ENCODE measurements around the gene TBX4. TPM values are rescaled to one million over a fixed set of nuclear protein-coding genes. Genes with fewer than 3 reads are reported as not detected.

TBX4 gene
- total and polyA plus RNA-seq, 2 of the 13 experiments (the other 11 are each of a cell fraction or from before 2014, with no cell fraction given): 0.11 to 1.1 TPM

DNA sequence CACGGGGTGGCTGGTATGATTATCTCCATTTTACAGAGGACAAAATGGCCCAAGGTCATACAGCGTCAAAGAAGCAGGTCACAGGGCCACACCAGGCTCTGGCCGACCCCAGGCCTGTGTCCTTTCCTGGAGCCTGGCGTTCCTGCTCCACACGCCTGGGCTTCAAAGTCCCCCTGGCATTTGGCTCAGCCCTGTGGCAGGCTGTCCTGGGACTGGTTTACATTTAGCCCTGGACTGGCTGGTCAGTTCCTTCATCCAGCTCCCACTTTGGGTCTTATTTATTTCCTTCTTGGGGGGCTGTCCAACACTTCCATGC is 37.3 kb upstream of the TBX4 start:
- H3K4me2 ChIP-seq (ENCODE audit: low read depth, low read length): peak overlapping the region; percentile 91
- intact Hi-C loops (cut with micrococcal nuclease; ENCODE audit: unreplicated experiment) (loop anchor here (5.0 kb wide), 1 partner anchor 422 kb away; no protein-coding TSS in a partner anchor), in situ Hi-C loops (cut with HindIII; ENCODE audit: extremely low pct_ligation_motif_present, low pct_unique_long_range_greater_than_20kb) (loop anchor here (5.0 to 10.0 kb wide), 3 partner anchors 77 to 420 kb away; no protein-coding TSS in a partner anchor)
- H3K4me3 ChIP-seq (replicated peaks in 1 of 3; ENCODE audit: insufficient read depth in 1 of 3, low read depth in 2 of 3, low read length in 3 of 3): no peak overlapping the region
- POLR2A ChIA-PET: interaction anchor here (0.6 to 1.1 kb wide), 2 partner anchors 15 to 1427 kb away, joined by 3 to 6 read pairs; partner anchors contain the start of gene TBX2
- H3K27ac ChIP-seq (ENCODE audit: extremely low read length, insufficient read depth, low read length): no peak overlapping the region
- no peaks in the 10 kb centered on the region for H3K79me2 ChIP-seq (ENCODE audit: insufficient read depth, low read length)
- DNase-seq (ENCODE audit: low spot score) (no peak), ATAC-seq (no peak), FAIRE-seq (no peak)
- 59% methylated on average over 5 of the region's 5 CpGs for WGBS (ENCODE audit: low lambda C conversion rate)
- H3K27me3 ChIP-seq (ENCODE audit: control insufficient read depth in 1 of 2, insufficient read depth in 2 of 2, low read length in 2 of 2): no peaks in the 10 kb centered on the region
- BruUV-seq (replicated peaks): no TSS peak
- H3K9ac ChIP-seq (ENCODE audit: insufficient read depth, low read depth, low read length): no peak overlapping the region
- H3K36me3 ChIP-seq (replicated peaks in 1 of 2; ENCODE audit: control insufficient read depth in 1 of 2, insufficient read depth in 2 of 2, low read length in 2 of 2): no peaks in the 10 kb centered on the region
- peaks cover 64% of the 10 kb centered on the region for H3K4me1 ChIP-seq (ENCODE audit: insufficient read depth, low read length)
- no peak overlapping the region for H2AFZ ChIP-seq (ENCODE audit: low read length)
- H4K20me1 ChIP-seq (ENCODE audit: insufficient read depth, low read length): no peaks in the 10 kb centered on the region
- H3K9me3 ChIP-seq (ENCODE audit: low read length): no peaks in the 10 kb centered on the region
- CTCF ChIA-PET (ENCODE audit: low intra/inter-chr PET ratio, low total read pairs): interaction anchor here (1.0 kb wide), 1 partner anchor 135 kb away, joined by 3 read pairs; no protein-coding TSS in a partner anchor
- TF ChIP-seq MLLT10 (CRISPR knock-in tag; IDR thresholded peaks at IDR 0.05): no peak
- no peak for TF ChIP-seq SAFB2 (CRISPR knock-in tag; IDR thresholded peaks at IDR 0.05; ENCODE audit: borderline replicate concordance, low read depth)
- 0 out of 2 replicates have a peak, but pooled peaks have one; percentile 10 for TF ChIP-seq PHF8 (CRISPR knock-in tag; IDR thresholded peaks at IDR 0.05)
- no peak for TF ChIP-seq NCOA1 (CRISPR knock-in tag; IDR thresholded peaks at IDR 0.05)
- no peak for TF ChIP-seq MBD4 (IDR thresholded peaks at IDR 0.05; ENCODE audit: borderline replicate concordance, low read length)
- TF ChIP-seq, protein P1, sequence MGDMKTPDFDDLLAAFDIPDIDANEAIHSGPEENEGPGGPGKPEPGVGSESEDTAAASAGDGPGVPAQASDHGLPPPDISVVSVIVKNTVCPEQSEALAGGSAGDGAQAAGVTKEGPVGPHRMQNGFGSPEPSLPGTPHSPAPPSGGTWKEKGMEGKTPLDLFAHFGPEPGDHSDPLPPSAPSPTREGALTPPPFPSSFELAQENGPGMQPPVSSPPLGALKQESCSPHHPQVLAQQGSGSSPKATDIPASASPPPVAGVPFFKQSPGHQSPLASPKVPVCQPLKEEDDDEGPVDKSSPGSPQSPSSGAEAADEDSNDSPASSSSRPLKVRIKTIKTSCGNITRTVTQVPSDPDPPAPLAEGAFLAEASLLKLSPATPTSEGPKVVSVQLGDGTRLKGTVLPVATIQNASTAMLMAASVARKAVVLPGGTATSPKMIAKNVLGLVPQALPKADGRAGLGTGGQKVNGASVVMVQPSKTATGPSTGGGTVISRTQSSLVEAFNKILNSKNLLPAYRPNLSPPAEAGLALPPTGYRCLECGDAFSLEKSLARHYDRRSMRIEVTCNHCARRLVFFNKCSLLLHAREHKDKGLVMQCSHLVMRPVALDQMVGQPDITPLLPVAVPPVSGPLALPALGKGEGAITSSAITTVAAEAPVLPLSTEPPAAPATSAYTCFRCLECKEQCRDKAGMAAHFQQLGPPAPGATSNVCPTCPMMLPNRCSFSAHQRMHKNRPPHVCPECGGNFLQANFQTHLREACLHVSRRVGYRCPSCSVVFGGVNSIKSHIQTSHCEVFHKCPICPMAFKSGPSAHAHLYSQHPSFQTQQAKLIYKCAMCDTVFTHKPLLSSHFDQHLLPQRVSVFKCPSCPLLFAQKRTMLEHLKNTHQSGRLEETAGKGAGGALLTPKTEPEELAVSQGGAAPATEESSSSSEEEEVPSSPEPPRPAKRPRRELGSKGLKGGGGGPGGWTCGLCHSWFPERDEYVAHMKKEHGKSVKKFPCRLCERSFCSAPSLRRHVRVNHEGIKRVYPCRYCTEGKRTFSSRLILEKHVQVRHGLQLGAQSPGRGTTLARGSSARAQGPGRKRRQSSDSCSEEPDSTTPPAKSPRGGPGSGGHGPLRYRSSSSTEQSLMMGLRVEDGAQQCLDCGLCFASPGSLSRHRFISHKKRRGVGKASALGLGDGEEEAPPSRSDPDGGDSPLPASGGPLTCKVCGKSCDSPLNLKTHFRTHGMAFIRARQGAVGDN (CRISPR knock-in tag; IDR thresholded peaks at IDR 0.05): 0 out of 2 replicates have a peak, but pooled peaks have one; percentile 20
- TF ChIP-seq ZNF567 (CRISPR knock-in tag; IDR thresholded peaks at IDR 0.05; ENCODE audit: borderline replicate concordance): no peak
- TF ChIP-seq, protein P2, sequence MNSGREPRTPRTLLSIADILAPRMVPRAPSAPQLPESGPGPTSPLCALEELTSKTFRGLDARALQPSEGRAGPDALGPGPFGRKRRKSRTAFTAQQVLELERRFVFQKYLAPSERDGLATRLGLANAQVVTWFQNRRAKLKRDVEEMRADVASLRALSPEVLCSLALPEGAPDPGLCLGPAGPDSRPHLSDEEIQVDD (CRISPR knock-in tag; IDR thresholded peaks at IDR 0.05; ENCODE audit: borderline replicate concordance): 0 out of 2 replicates have a peak, but pooled peaks have one; percentile 44
- TF ChIP-seq HNF4G (IDR thresholded peaks at IDR 0.05; ENCODE audit: borderline replicate concordance, low read depth, low read length): no peak
- no peak for TF ChIP-seq HNF4G (CRISPR knock-in tag; IDR thresholded peaks at IDR 0.05; ENCODE audit: borderline replicate concordance, low read depth)
- TF ChIP-seq, protein P3, sequence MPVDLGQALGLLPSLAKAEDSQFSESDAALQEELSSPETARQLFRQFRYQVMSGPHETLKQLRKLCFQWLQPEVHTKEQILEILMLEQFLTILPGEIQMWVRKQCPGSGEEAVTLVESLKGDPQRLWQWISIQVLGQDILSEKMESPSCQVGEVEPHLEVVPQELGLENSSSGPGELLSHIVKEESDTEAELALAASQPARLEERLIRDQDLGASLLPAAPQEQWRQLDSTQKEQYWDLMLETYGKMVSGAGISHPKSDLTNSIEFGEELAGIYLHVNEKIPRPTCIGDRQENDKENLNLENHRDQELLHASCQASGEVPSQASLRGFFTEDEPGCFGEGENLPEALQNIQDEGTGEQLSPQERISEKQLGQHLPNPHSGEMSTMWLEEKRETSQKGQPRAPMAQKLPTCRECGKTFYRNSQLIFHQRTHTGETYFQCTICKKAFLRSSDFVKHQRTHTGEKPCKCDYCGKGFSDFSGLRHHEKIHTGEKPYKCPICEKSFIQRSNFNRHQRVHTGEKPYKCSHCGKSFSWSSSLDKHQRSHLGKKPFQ (CRISPR knock-in tag; IDR thresholded peaks at IDR 0.05; ENCODE audit: insufficient replicate concordance): no peak
- TF ChIP-seq ETV5 (CRISPR knock-in tag; IDR thresholded peaks at IDR 0.05; ENCODE audit: borderline replicate concordance): no peak
- TF ChIP-seq IKZF4 (CRISPR knock-in tag; IDR thresholded peaks at IDR 0.05; ENCODE audit: borderline replicate concordance, low read depth, not compliant biosample characterization): peak; percentile 17
- 0 out of 2 replicates have a peak, but pooled peaks have one; percentile 34 for TF ChIP-seq ZNF724P (CRISPR knock-in tag; IDR thresholded peaks at IDR 0.05; ENCODE audit: borderline replicate concordance)
- TF ChIP-seq ZNF510 (CRISPR knock-in tag; IDR thresholded peaks at IDR 0.05; ENCODE audit: low read depth): no peak
- TF ChIP-seq, protein P4, sequence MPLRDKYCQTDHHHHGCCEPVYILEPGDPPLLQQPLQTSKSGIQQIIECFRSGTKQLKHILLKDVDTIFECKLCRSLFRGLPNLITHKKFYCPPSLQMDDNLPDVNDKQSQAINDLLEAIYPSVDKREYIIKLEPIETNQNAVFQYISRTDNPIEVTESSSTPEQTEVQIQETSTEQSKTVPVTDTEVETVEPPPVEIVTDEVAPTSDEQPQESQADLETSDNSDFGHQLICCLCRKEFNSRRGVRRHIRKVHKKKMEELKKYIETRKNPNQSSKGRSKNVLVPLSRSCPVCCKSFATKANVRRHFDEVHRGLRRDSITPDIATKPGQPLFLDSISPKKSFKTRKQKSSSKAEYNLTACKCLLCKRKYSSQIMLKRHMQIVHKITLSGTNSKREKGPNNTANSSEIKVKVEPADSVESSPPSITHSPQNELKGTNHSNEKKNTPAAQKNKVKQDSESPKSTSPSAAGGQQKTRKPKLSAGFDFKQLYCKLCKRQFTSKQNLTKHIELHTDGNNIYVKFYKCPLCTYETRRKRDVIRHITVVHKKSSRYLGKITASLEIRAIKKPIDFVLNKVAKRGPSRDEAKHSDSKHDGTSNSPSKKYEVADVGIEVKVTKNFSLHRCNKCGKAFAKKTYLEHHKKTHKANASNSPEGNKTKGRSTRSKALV (CRISPR knock-in tag; IDR thresholded peaks at IDR 0.05): no peak

All from HepG2 (cell line).